ENCODE measurements around the gene LY6G5C. TPM values are rescaled to one million over a fixed set of nuclear protein-coding genes. Genes with fewer than 3 reads are reported as not detected.

Gene LY6G5C
- total and polyA plus RNA-seq, 2 of the 13 experiments (the other 11 are each of a cell fraction or from before 2014, with no cell fraction given), result 0.33 to 0.55 TPM

DNA sequence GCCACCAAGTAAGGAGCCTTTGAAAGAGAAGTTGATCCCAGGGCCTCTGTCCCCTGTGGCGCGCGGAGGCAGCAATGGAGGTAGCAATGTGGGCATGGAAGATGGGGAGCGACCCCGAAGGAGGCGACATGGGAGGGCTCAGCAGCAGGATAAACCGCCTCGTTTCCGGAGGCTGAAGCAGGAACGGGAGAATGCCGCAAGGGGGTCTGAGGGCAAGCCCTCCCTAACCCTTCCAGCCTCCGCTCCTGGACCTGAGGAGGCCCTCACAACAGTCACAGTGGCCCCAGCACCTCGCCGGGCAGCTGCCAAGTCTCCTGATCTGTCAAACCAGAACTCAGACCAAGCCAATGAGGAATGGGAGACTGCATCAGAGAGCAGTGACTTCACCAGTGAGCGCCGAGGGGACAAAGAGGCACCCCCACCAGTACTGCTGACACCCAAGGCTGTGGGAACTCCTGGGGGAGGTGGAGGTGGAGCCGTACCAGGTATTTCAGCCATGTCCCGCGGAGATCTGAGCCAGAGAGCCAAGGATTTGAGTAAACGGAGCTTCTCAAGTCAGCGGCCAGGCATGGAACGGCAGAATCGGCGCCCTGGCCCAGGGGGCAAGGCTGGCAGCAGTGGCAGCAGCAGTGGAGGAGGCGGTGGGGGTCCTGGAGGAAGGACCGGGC, 48.5 kb downstream of the LY6G5C start (continued):
- TF ChIP-seq, protein P1, sequence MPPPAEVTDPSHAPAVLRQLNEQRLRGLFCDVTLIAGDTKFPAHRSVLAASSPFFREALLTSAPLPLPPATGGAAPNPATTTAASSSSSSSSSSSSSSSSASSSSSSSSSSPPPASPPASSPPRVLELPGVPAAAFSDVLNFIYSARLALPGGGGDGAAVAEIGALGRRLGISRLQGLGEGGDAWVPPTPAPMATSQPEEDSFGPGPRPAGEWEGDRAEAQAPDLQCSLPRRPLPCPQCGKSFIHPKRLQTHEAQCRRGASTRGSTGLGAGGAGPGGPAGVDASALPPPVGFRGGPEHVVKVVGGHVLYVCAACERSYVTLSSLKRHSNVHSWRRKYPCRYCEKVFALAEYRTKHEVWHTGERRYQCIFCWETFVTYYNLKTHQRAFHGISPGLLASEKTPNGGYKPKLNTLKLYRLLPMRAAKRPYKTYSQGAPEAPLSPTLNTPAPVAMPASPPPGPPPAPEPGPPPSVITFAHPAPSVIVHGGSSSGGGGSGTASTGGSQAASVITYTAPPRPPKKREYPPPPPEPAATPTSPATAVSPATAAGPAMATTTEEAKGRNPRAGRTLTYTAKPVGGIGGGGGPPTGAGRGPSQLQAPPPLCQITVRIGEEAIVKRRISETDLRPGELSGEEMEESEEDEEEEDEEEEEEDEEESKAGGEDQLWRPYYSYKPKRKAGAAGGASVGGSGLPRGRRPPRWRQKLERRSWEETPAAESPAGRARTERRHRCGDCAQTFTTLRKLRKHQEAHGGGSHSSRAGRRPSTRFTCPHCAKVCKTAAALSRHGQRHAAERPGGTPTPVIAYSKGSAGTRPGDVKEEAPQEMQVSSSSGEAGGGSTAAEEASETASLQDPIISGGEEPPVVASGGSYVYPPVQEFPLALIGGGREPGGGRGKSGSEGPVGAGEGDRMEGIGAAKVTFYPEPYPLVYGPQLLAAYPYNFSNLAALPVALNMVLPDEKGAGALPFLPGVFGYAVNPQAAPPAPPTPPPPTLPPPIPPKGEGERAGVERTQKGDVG (CRISPR knock-in tag; IDR thresholded peaks at IDR 0.05; ENCODE audit: borderline replicate concordance), result peak; percentile 35; the same call in 1 of the 2 replicates
- TF ChIP-seq, protein P2, sequence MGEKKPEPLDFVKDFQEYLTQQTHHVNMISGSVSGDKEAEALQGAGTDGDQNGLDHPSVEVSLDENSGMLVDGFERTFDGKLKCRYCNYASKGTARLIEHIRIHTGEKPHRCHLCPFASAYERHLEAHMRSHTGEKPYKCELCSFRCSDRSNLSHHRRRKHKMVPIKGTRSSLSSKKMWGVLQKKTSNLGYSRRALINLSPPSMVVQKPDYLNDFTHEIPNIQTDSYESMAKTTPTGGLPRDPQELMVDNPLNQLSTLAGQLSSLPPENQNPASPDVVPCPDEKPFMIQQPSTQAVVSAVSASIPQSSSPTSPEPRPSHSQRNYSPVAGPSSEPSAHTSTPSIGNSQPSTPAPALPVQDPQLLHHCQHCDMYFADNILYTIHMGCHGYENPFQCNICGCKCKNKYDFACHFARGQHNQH (CRISPR knock-in tag; IDR thresholded peaks at IDR 0.05), result no peak
- TF ChIP-seq, protein P3, sequence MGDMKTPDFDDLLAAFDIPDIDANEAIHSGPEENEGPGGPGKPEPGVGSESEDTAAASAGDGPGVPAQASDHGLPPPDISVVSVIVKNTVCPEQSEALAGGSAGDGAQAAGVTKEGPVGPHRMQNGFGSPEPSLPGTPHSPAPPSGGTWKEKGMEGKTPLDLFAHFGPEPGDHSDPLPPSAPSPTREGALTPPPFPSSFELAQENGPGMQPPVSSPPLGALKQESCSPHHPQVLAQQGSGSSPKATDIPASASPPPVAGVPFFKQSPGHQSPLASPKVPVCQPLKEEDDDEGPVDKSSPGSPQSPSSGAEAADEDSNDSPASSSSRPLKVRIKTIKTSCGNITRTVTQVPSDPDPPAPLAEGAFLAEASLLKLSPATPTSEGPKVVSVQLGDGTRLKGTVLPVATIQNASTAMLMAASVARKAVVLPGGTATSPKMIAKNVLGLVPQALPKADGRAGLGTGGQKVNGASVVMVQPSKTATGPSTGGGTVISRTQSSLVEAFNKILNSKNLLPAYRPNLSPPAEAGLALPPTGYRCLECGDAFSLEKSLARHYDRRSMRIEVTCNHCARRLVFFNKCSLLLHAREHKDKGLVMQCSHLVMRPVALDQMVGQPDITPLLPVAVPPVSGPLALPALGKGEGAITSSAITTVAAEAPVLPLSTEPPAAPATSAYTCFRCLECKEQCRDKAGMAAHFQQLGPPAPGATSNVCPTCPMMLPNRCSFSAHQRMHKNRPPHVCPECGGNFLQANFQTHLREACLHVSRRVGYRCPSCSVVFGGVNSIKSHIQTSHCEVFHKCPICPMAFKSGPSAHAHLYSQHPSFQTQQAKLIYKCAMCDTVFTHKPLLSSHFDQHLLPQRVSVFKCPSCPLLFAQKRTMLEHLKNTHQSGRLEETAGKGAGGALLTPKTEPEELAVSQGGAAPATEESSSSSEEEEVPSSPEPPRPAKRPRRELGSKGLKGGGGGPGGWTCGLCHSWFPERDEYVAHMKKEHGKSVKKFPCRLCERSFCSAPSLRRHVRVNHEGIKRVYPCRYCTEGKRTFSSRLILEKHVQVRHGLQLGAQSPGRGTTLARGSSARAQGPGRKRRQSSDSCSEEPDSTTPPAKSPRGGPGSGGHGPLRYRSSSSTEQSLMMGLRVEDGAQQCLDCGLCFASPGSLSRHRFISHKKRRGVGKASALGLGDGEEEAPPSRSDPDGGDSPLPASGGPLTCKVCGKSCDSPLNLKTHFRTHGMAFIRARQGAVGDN (CRISPR knock-in tag; IDR thresholded peaks at IDR 0.05), result peak; percentile 40
- TF ChIP-seq RBM22 (optimal IDR thresholded peaks at IDR 0.05; ENCODE audit: low read length) (peak; percentile 19), LCORL (IDR thresholded peaks at IDR 0.05) (no peak), LCORL (CRISPR knock-in tag; IDR thresholded peaks at IDR 0.05) (no peak), NFE2L1 (CRISPR knock-in tag; IDR thresholded peaks at IDR 0.05; ENCODE audit: borderline replicate concordance) (no peak), TARDBP (CRISPR knock-in tag; IDR thresholded peaks at IDR 0.05) (0 out of 2 replicates have a peak, but pooled peaks have one; percentile 23), SPEN (CRISPR knock-in tag; IDR thresholded peaks at IDR 0.05; ENCODE audit: low read depth) (0 out of 2 replicates have a peak, but pooled peaks have one; percentile 10)
- TF ChIP-seq, protein P4, sequence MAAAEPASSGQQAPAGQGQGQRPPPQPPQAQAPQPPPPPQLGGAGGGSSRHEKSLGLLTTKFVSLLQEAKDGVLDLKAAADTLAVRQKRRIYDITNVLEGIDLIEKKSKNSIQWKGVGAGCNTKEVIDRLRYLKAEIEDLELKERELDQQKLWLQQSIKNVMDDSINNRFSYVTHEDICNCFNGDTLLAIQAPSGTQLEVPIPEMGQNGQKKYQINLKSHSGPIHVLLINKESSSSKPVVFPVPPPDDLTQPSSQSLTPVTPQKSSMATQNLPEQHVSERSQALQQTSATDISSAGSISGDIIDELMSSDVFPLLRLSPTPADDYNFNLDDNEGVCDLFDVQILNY (CRISPR knock-in tag; conservative IDR thresholded peaks at IDR 0.05), result no peak
- TF ChIP-seq, protein P5, sequence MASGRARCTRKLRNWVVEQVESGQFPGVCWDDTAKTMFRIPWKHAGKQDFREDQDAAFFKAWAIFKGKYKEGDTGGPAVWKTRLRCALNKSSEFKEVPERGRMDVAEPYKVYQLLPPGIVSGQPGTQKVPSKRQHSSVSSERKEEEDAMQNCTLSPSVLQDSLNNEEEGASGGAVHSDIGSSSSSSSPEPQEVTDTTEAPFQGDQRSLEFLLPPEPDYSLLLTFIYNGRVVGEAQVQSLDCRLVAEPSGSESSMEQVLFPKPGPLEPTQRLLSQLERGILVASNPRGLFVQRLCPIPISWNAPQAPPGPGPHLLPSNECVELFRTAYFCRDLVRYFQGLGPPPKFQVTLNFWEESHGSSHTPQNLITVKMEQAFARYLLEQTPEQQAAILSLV (CRISPR knock-in tag; IDR thresholded peaks at IDR 0.05; ENCODE audit: borderline replicate concordance), result no peak
- TF ChIP-seq, protein P6, sequence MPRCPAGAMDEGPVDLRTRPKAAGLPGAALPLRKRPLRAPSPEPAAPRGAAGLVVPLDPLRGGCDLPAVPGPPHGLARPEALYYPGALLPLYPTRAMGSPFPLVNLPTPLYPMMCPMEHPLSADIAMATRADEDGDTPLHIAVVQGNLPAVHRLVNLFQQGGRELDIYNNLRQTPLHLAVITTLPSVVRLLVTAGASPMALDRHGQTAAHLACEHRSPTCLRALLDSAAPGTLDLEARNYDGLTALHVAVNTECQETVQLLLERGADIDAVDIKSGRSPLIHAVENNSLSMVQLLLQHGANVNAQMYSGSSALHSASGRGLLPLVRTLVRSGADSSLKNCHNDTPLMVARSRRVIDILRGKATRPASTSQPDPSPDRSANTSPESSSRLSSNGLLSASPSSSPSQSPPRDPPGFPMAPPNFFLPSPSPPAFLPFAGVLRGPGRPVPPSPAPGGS (CRISPR knock-in tag; IDR thresholded peaks at IDR 0.05), result 0 out of 2 replicates have a peak, but pooled peaks have one; percentile 35
